Measurements from ENCODE around the gene ERBB4. TPM values are rescaled to one million over a fixed set of nuclear protein-coding genes. Genes with fewer than 3 reads are reported as not detected.

Gene ERBB4
- total and polyA plus RNA-seq, 7 donors, result under 0.01 to 0.33 (median 0.08) TPM; not detected in 1

GRCh38 chr2:212381428-212382102 lies 157.0 kb downstream of the ERBB4 start:
- no peaks in the 10 kb centered on the region for H3K4me1 ChIP-seq
- TF ChIP-seq, protein P1, sequence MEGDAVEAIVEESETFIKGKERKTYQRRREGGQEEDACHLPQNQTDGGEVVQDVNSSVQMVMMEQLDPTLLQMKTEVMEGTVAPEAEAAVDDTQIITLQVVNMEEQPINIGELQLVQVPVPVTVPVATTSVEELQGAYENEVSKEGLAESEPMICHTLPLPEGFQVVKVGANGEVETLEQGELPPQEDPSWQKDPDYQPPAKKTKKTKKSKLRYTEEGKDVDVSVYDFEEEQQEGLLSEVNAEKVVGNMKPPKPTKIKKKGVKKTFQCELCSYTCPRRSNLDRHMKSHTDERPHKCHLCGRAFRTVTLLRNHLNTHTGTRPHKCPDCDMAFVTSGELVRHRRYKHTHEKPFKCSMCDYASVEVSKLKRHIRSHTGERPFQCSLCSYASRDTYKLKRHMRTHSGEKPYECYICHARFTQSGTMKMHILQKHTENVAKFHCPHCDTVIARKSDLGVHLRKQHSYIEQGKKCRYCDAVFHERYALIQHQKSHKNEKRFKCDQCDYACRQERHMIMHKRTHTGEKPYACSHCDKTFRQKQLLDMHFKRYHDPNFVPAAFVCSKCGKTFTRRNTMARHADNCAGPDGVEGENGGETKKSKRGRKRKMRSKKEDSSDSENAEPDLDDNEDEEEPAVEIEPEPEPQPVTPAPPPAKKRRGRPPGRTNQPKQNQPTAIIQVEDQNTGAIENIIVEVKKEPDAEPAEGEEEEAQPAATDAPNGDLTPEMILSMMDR (IDR thresholded peaks at IDR 0.05), result no peak
- TF ChIP-seq EP300 (IDR thresholded peaks at IDR 0.05) (no peak), POLR2AphosphoS5 (IDR thresholded peaks at IDR 0.05) (no peak), POLR2A (IDR thresholded peaks at IDR 0.05) (no peak)
- H3K27ac ChIP-seq, result no peak overlapping the region
- no peak overlapping the region for H3K4me3 ChIP-seq
- no peaks in the 10 kb centered on the region for H3K9me3 ChIP-seq
- intact Hi-C loops (cut with DNase I), result no loop called here
- WGBS, 2 donors, result 74 to 89% methylated on average over 1 of the region's 1 CpG
- no peak for DNase-seq
- no peaks in the 10 kb centered on the region for H3K27me3 ChIP-seq
- H3K36me3 ChIP-seq, result no peaks in the 10 kb centered on the region

DNA sequence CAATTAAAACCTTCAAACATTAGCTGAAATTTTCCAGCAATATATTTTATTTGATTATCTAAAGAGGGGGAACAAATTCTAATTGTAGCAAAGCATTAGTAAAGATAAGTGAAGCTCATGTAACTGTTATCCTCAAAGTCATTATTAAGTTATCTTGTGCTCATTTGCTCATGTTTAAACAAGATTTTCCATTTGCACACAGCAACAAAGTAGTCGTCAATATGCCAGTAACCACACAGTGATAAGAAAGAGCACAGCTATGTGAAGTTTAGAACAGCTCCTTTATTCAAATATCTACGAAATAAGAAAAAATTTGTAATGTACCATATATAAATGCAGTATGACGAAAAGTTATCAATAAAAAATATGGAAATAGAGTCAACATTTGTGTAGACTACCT lies 159.5 kb downstream of the ERBB4 start:
- H3K27ac ChIP-seq, result no peak overlapping the region
- H3K4me1 ChIP-seq, result no peaks in the 10 kb centered on the region
- TF ChIP-seq POLR2A (IDR thresholded peaks at IDR 0.05) (no peak), EP300 (IDR thresholded peaks at IDR 0.05) (no peak), POLR2AphosphoS5 (IDR thresholded peaks at IDR 0.05) (no peak)
- TF ChIP-seq, protein P1 (IDR thresholded peaks at IDR 0.05), result no peak
- WGBS, 2 donors, result 58 to 65% methylated on average over 3 of the region's 3 CpGs
- no peaks in the 10 kb centered on the region for H3K9me3 ChIP-seq
- no peak for DNase-seq
- no peaks in the 10 kb centered on the region for H3K27me3 ChIP-seq
- H3K36me3 ChIP-seq, result no peaks in the 10 kb centered on the region
- intact Hi-C loops (cut with DNase I), result no loop called here
- no peak overlapping the region for H3K4me3 ChIP-seq

- H3K36me3 ChIP-seq, result no peaks in the 10 kb centered on the region
- DNase-seq, result no peak
- H3K4me3 ChIP-seq, result no peak overlapping the region
- peaks cover 0 to 2% (median 0%) of the 10 kb centered on the region in 4 donors for H3K4me1 ChIP-seq
- TF ChIP-seq, protein P1 (IDR thresholded peaks at IDR 0.05), result no peak
- TF ChIP-seq EP300 (IDR thresholded peaks at IDR 0.05) (no peak), POLR2A (IDR thresholded peaks at IDR 0.05) (no peak), POLR2AphosphoS5 (IDR thresholded peaks at IDR 0.05) (no peak)
- H3K9me3 ChIP-seq, result no peaks in the 10 kb centered on the region
- intact Hi-C loops (cut with DNase I), result no loop called here
- H3K27me3 ChIP-seq, result no peaks in the 10 kb centered on the region
- no peak overlapping the region for H3K27ac ChIP-seq
- 69 to 73% methylated on average over 1 of the region's 1 CpG for WGBS, 2 donors
Observed at GRCh38 chr2:212367431-212367830, 171.2 kb downstream of the ERBB4 start.

DNA sequence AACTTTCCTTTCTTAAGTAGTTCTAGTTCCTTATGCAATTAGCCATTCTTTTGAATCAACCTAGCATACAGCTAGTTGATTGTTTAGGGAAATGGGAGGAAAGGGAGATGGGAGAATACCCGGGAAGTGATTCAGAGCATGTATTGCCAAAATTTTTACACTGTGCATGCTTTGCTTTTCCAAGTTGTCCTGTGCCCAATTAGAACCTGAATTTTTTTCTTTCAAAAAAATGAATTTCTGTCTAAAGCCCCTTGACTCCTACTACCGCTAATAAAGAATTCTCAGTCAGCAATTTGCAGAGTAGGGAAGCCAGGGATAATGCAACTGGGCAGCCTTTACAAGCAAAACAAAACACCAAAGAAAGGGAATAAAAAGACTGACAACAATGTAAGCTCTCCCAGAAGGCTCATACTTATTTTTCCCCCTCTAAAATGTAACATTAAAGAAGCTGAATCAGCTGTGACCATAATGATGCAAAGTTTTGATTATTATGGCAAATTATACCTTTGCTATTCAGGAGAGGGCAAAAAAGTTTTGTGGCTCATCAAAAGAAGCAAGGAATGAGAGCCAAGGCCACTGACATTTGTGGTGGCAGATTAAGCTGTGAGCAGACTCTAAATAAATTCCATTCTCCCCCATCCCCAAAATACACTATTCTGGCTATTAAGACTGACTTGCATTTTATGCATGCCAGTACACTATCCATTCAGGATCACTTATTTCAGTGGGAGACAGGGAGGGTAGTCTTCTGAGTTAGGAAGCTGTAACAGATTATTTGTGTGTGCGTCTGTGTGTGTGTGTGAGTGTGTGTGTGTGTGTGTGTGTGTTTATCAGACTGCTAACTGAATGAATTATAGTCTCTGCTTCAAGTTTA lies 174.3 kb downstream of the ERBB4 start:
- intact Hi-C loops (cut with DNase I), result no loop called here
- Histone ChIP-seq H3K27ac (no peak overlapping the region), H3K4me3 (no peak overlapping the region), H3K4me1 (no peaks in the 10 kb centered on the region), H3K9me3 (no peaks in the 10 kb centered on the region), H3K36me3 (no peaks in the 10 kb centered on the region), H3K27me3 (no peaks in the 10 kb centered on the region)
- no peak for TF ChIP-seq POLR2A (IDR thresholded peaks at IDR 0.05)
- no peak for TF ChIP-seq POLR2AphosphoS5 (IDR thresholded peaks at IDR 0.05)
- TF ChIP-seq, protein P1 (IDR thresholded peaks at IDR 0.05), result no peak
- TF ChIP-seq EP300 (IDR thresholded peaks at IDR 0.05), result no peak
- WGBS, 2 donors, result 68 to 71% methylated on average over 3 of the region's 3 CpGs
- DNase-seq, result no peak
